Measurements from ENCODE around the gene ADAMTS10.

DNA sequence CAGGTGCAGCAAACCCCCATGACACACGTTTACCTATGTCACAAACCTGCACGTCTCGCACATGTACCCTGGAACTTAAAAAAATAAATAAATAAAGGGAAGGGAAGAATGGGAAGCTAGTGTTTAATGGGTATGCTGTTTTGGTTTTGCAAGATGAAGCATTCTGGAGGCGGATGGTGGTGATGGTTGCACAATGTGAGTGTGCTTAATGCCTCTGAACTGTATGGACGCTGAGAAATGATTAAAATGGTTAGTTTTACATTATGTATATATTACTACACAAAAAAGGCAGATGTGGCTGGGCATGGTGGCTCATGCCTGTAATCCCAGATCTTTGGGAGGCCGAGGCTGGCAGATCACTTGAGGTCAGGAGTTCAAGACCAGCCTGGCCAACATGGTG is 37.7 kb upstream of the ADAMTS10 start:
- no peak for TF ChIP-seq CTCF (IDR thresholded peaks at IDR 0.05 in 2 of 3, conservative IDR thresholded peaks at IDR 0.05 in 1 of 3; ENCODE audit: borderline replicate concordance in 1 of 3, insufficient read depth in 1 of 3, low read depth in 2 of 3, low read length in 2 of 3)
- TF ChIP-seq SIN3A (IDR thresholded peaks at IDR 0.05; ENCODE audit: low read depth) = no peak
- TF ChIP-seq TCF7L2 (IDR thresholded peaks at IDR 0.05; ENCODE audit: borderline replicate concordance, extremely low read depth, insufficient read depth, insufficient read length) = no peak
- TF ChIP-seq EZH2phosphoT487 (IDR thresholded peaks at IDR 0.05; ENCODE audit: borderline replicate concordance) = no peak
- no peak for TF ChIP-seq EZH2 (IDR thresholded peaks at IDR 0.05)
